SK-N-SH (cell line): ENCODE results near the gene TMEM87B. TPM values are rescaled to one million over a fixed set of nuclear protein-coding genes. Genes with fewer than 3 reads are reported as not detected.

ENCODE experiments used
- CTCF ChIA-PET: fragments of 300-600, 350-600 bp; formaldehyde crosslinking; extraction: SDS; loops from one replicate; lab custom pipeline; 2021; lab: Yijun Ruan, JAX
- POLR2A ChIA-PET: fragments of 350-600 bp; sonication (Branson Sonifier 250); formaldehyde crosslinking; extraction: SDS; loops from one replicate; lab custom pipeline; 2020; ENCODE audit warnings: antibody characterized with exemption, inconsistent platforms; lab: Yijun Ruan, JAX
- DNase-seq: peaks from one replicate; pipeline ENCODE4 v3.0.0; 2012
- H2AFZ ChIP-seq: fragments of 200-600 bp; sonication (generic); 2 replicates; pipeline ENCODE4 v1.8.1; 2016; ENCODE audit warnings: antibody characterized with exemption, mild to moderate bottlenecking, low read depth
- H3F3A ChIP-seq: fragments of 200-600 bp; sonication (generic); replicated peaks from 2 replicates; pipeline ENCODE3; 2016; ENCODE audit warnings: antibody characterized with exemption, mild to moderate bottlenecking; ENCODE audit not compliant: insufficient read depth
- H3K27ac ChIP-seq, 2 experiments: fragments of 200-500 bp in 1 of 2; fragments of 200-600 bp in 1 of 2; sonication (Bioruptor generic) in 1 of 2; sonication (generic), shearing (Covaris generic) in 1 of 2; 2 replicates each; pipeline versions ENCODE4 v1.5.1 to v1.6.1; 2014 to 2016; ENCODE audit warnings: low read depth in 2 of 2, inconsistent platforms in 1 of 2, low read length in 1 of 2, mild to moderate bottlenecking in 1 of 2, mixed read lengths in 1 of 2
- H3K27me3 ChIP-seq: fragments of 200-600 bp; sonication (generic), shearing (Covaris generic); 2 replicates; pipeline ENCODE4 v1.6.1; 2016; ENCODE audit warnings: mixed run types; ENCODE audit not compliant: insufficient read depth
- H3K36me3 ChIP-seq, 2 experiments: fragments of 200-500 bp in 1 of 2; fragments of 200-600 bp in 1 of 2; sonication (Bioruptor generic) in 1 of 2; sonication (generic) in 1 of 2; replicated peaks in 1 of 2; 2 replicates each; pipeline versions ENCODE3 to v1.5.1; 2014 to 2016; ENCODE audit warnings: low read length in 1 of 2, mild to moderate bottlenecking in 1 of 2; ENCODE audit not compliant: insufficient read depth in 2 of 2, control insufficient read depth in 1 of 2
- H3K4me1 ChIP-seq, 2 experiments: fragments of 200-500 bp in 1 of 2; fragments of 200-600 bp in 1 of 2; sonication (Bioruptor generic) in 1 of 2; sonication (generic), shearing (Covaris generic) in 1 of 2; 2 replicates each; pipeline versions ENCODE4 v1.5.1 to v1.6.1; 2014 to 2016; ENCODE audit warnings: low read depth in 1 of 2, low read length in 1 of 2, mixed run types in 1 of 2; ENCODE audit not compliant: insufficient read depth in 2 of 2, control insufficient read depth in 1 of 2
- H3K4me2 ChIP-seq: fragments of 200-600 bp; sonication (generic), shearing (Covaris generic); 2 replicates; pipeline ENCODE4 v1.6.1; 2017; ENCODE audit warnings: mixed run types
- H3K4me3 ChIP-seq, 2 experiments: fragments of 200-500 bp in 1 of 2; fragments of 200-600 bp in 1 of 2; sonication (Bioruptor generic) in 1 of 2; sonication (generic), shearing (Covaris generic) in 1 of 2; 2 replicates each; pipeline versions ENCODE4 v1.5.1 to v1.8.1; 2014 to 2016; ENCODE audit warnings: low read depth in 2 of 2, inconsistent platforms in 1 of 2, low read length in 1 of 2, mild to moderate bottlenecking in 1 of 2, mixed read lengths in 1 of 2, moderate library complexity in 1 of 2
- H3K79me2 ChIP-seq: fragments of 200-600 bp; sonication (generic); 2 replicates; pipeline ENCODE4 v1.8.1; 2017; ENCODE audit warnings: mild to moderate bottlenecking; ENCODE audit not compliant: insufficient read depth
- H3K9ac ChIP-seq: fragments of 200-600 bp; sonication (generic); 2 replicates; pipeline ENCODE4 v1.6.1; 2017; ENCODE audit warnings: mixed run types
- H3K9me2 ChIP-seq: fragments of 200-600 bp; sonication (generic); 2 replicates; pipeline ENCODE4 v1.6.1; 2017; ENCODE audit warnings: mixed run types
- H3K9me3 ChIP-seq: fragments of 200-600 bp; sonication (generic); 2 replicates; pipeline ENCODE4 v1.6.1; 2017; ENCODE audit warnings: mixed run types, mild to moderate bottlenecking, moderate library complexity
- H4K20me1 ChIP-seq: fragments of 200-600 bp; sonication (generic); 2 replicates; pipeline ENCODE4 v1.6.1; 2017; ENCODE audit warnings: mild to moderate bottlenecking, mixed run types; ENCODE audit not compliant: insufficient read depth
- CHD2 ChIP-seq: fragments of 150-350 bp; IDR thresholded peaks from 2 replicates; pipeline ENCODE4 v1.6.1; 2018; ENCODE audit warnings: low read length; ENCODE audit not compliant: partially characterized antibody
- ELF1 ChIP-seq: IDR thresholded peaks from 2 replicates; pipeline ENCODE4 v1.4.0; 2012
- EP300 ChIP-seq, 2 experiments: IDR thresholded peaks; 2 replicates each; pipeline versions ENCODE4 v1.4.0 to v1.6.1; 2012; ENCODE audit warnings: borderline replicate concordance in 1 of 2, low read depth in 1 of 2, low read length in 1 of 2
- EZH2phosphoT487 ChIP-seq: fragments of 200-600 bp; sonication (generic); IDR thresholded peaks from 2 replicates; pipeline ENCODE4 v1.6.1; 2017; ENCODE audit warnings: low read depth, mixed run types, mild to moderate bottlenecking, antibody characterized with exemption, moderate library complexity, borderline replicate concordance
- FOSL2 ChIP-seq: IDR thresholded peaks from 2 replicates; pipeline ENCODE4 v1.4.0; 2012; ENCODE audit warnings: low read depth, mild to moderate bottlenecking, moderate library complexity, borderline replicate concordance
- FOXM1 ChIP-seq: IDR thresholded peaks from 2 replicates; pipeline ENCODE4 v1.4.0; 2012; ENCODE audit warnings: low read depth, mild to moderate bottlenecking
- GATA2 ChIP-seq: sonication (generic); formaldehyde crosslinking; IDR thresholded peaks from 2 replicates; pipeline ENCODE4 v1.5.0; 2020; ENCODE audit warnings: mild to moderate bottlenecking, missing genetic modification reagents
- IRF3 ChIP-seq: fragments of 150-350 bp; IDR thresholded peaks from 2 replicates; pipeline ENCODE4 v1.6.1; 2016; ENCODE audit warnings: mild to moderate bottlenecking, low read depth, low read length
- JUND ChIP-seq: IDR thresholded peaks from 2 replicates; pipeline ENCODE4 v1.4.0; 2012
- MAX ChIP-seq: IDR thresholded peaks from 2 replicates; pipeline ENCODE4 v1.4.0; 2012; ENCODE audit warnings: low read depth
- PBX3 ChIP-seq: IDR thresholded peaks from 2 replicates; pipeline ENCODE4; 2012
- POLR2AphosphoS5 ChIP-seq: IDR thresholded peaks from 2 replicates; pipeline ENCODE4 v1.6.1; 2012; ENCODE audit warnings: low read depth, low read length
- RAD21 ChIP-seq: IDR thresholded peaks from 2 replicates; pipeline ENCODE4 v1.6.1; 2012; ENCODE audit warnings: mild to moderate bottlenecking, low read length
- RFX5 ChIP-seq: IDR thresholded peaks from 2 replicates; pipeline ENCODE4 v1.6.1; 2012; ENCODE audit warnings: mild to moderate bottlenecking, improper control_type of control experiment, low read length
- SMC3 ChIP-seq: IDR thresholded peaks from 2 replicates; pipeline ENCODE4 v1.6.1; 2012; ENCODE audit warnings: low read depth, low read length, improper control_type of control experiment
- USF1 ChIP-seq: IDR thresholded peaks from 2 replicates; pipeline ENCODE4 v1.4.0; 2012; ENCODE audit warnings: low read depth, borderline replicate concordance
- USF2 ChIP-seq: fragments of 150-350 bp; IDR thresholded peaks from 2 replicates; pipeline ENCODE4 v1.6.1; 2017; ENCODE audit warnings: antibody characterized with exemption, low read length, low read depth, borderline replicate concordance
- YY1 ChIP-seq: IDR thresholded peaks from 2 replicates; pipeline ENCODE4 v1.4.0; 2012; ENCODE audit warnings: low read depth, mild to moderate bottlenecking
- ZBTB33 ChIP-seq: IDR thresholded peaks from 2 replicates; pipeline ENCODE4 v1.4.0; 2012; ENCODE audit warnings: low read depth, borderline replicate concordance
- WGBS: methylation state at CpG from one replicate; pipeline ENCODE4 v1.1.6; 2017; ENCODE audit warnings: low lambda C conversion rate; 5-methylcytosine and 5-hydroxymethylcytosine counted together
- polyA plus RNA-seq, 3 experiments: library from polyadenylated mRNA; depleted of rRNA; stranded (reverse); fragments of >200 nt; gene quantifications; 2 replicates each; pipeline ENCODE4 v1.2.3, GENCODE V29; 2012

TMEM87B gene
- polyA plus RNA-seq, 1 of the 3 experiments (the other 2 are of a cell fraction), result 7.9 TPM

GRCh38 chr2:112061299-112061698 lies 6.2 kb downstream of the TMEM87B start:
- POLR2A ChIA-PET, result no interaction called here
- Histone ChIP-seq H3F3A (peaks cover 33% of the 10 kb centered on the region), H2AFZ (no peak overlapping the region), H3K36me3 (peaks cover 39 to 54% of the 10 kb centered on the region in 2 experiments), H3K9ac (no peak overlapping the region), H3K4me3 (no peak overlapping the region)
- DNase-seq, result no peak
- no peak for TF ChIP-seq CHD2
- no peak for TF ChIP-seq FOXM1
- TF ChIP-seq, all 33 proteins: peak for 0
- Histone ChIP-seq H3K9me2 (no peaks in the 10 kb centered on the region), H3K4me1 (peaks cover 9 to 22% of the 10 kb centered on the region in 2 experiments), H3K27ac (no peak overlapping the region), H3K9me3 (no peaks in the 10 kb centered on the region), H3K27me3 (no peaks in the 10 kb centered on the region), H3K79me2 (peaks cover 74% of the 10 kb centered on the region), H4K20me1 (no peaks in the 10 kb centered on the region; the same call in 1 of the 2 replicates), H3K4me2 (no peak overlapping the region)
- 90% methylated on average over 1 of the region's 1 CpG for WGBS
- CTCF ChIA-PET, result interaction anchor here (0.8 kb wide), 1 partner anchor 54 kb away, joined by 3 read pairs; no protein-coding TSS in a partner anchor

GRCh38 chr2:112061840-112062239 lies 6.8 kb downstream of the TMEM87B start:
- Histone ChIP-seq H3K9ac (no peak overlapping the region), H3K9me3 (no peaks in the 10 kb centered on the region), H2AFZ (no peak overlapping the region), H3K27ac (no peak overlapping the region; a peak in 1 of 4 replicates), H3K4me1 (peaks cover 7 to 24% of the 10 kb centered on the region in 2 experiments), H3K79me2 (peaks cover 75% of the 10 kb centered on the region), H4K20me1 (no peaks in the 10 kb centered on the region; the same call in 1 of the 2 replicates), H3K4me3 (no peak overlapping the region), H3K27me3 (no peaks in the 10 kb centered on the region), H3K9me2 (no peaks in the 10 kb centered on the region), H3K4me2 (no peak overlapping the region), H3F3A (peaks cover 33% of the 10 kb centered on the region), H3K36me3 (peaks cover 39 to 59% of the 10 kb centered on the region in 2 experiments)
- POLR2A ChIA-PET, result no interaction called here
- WGBS, result 91% methylated on average over 2 of the region's 2 CpGs
- CTCF ChIA-PET, result interaction anchor here (0.8 kb wide), 1 partner anchor 54 kb away, joined by 3 read pairs; no protein-coding TSS in a partner anchor
- no peak for TF ChIP-seq POLR2AphosphoS5
- TF ChIP-seq CHD2, result no peak
- no peak for TF ChIP-seq GATA2 (CRISPR knock-in tag)
- TF ChIP-seq FOSL2, result no peak
- TF ChIP-seq RFX5, result no peak
- no peak for TF ChIP-seq SMC3
- no peak for TF ChIP-seq USF2
- no peak for TF ChIP-seq PBX3
- TF ChIP-seq ELF1, result no peak
- no peak for TF ChIP-seq EZH2phosphoT487
- no peak for TF ChIP-seq JUND
- no peak for TF ChIP-seq RAD21
- no peak for TF ChIP-seq MAX
- TF ChIP-seq YY1, result no peak
- no peak for TF ChIP-seq ZBTB33
- no peak for TF ChIP-seq USF1
- no peak for TF ChIP-seq EP300 (IDR thresholded peaks at IDR 0.05; ENCODE audit: borderline replicate concordance in 1 of 2, low read depth in 1 of 2, low read length in 1 of 2)
- TF ChIP-seq IRF3, result no peak
- DNase-seq, result no peak
